ENCODE measurements around the gene SLC35B2. TPM values are rescaled to one million over a fixed set of nuclear protein-coding genes. Genes with fewer than 3 reads are reported as not detected.
A peak's percentile ranks its signal among the peaks of the same experiment; 100 is the strongest.

Gene SLC35B2
- total and polyA plus RNA-seq, 12 donors: 12.7 to 79.8 (median 55.6) TPM

DNA sequence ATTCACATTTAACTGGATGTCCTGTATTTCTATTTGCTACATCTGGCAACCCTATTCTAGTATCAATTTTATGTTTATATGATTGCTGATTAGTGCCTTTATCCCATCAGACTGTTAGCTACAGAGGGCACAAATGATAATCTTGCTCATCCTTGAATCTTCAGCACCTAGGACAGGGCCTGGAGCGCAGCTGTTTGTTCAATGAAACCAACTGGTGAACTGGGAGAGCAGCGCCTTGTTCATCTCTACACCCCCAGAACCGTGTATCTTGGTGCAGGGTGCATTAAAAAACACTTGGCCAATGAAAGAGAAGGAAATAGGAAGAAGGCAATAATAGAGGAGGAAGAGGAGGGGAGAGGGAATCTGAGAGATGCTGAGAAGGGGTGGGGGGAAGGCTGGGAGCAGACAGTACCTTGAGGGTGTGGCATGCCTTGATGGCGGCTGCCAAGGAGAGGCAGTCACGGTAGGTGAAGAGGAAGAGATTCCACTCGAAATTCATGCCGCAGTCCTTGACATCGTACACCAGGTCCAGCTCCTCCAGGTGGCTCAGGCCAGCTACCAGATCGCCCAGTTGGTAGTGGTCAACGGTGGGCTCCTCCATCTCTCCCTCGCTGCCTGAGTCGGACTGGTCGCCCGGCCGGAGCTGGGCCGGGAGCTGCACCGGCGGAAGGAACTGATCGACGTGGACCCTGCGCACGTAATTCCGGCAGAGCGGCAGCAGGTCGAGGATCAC lies 28.4 kb upstream of the SLC35B2 start:
- H3K27ac ChIP-seq: no peak overlapping the region
- no peaks in the 10 kb centered on the region for H3K9me3 ChIP-seq (replicated peaks in 1 of 3)
- no peak overlapping the region for H3K4me3 ChIP-seq
- WGBS, 4 donors: 61 to 73% (median 71%) methylated on average over 16 to 25 of the region's 25 CpGs
- no peaks in the 10 kb centered on the region for H3K36me3 ChIP-seq (replicated peaks in 1 of 2)
- H3K4me1 ChIP-seq (replicated peaks in 1 of 2): no peaks in the 10 kb centered on the region
- peak in 1 of 7 donors; percentile 28 for DNase-seq
- H3K27me3 ChIP-seq: peaks cover 21% of the 10 kb centered on the region
- TF ChIP-seq CTCF (IDR thresholded peaks at IDR 0.05) (no peak), POLR2A (IDR thresholded peaks at IDR 0.05) (no peak)
- intact Hi-C loops (cut with DNase I): no loop called here

GRCh38 chr6:44284867-44285266 lies 27.5 kb upstream of the SLC35B2 start:
- WGBS, 4 donors: 45 to 66% (median 57%) methylated on average over 4 of the region's 4 CpGs
- H3K4me1 ChIP-seq (replicated peaks in 1 of 2): no peaks in the 10 kb centered on the region
- H3K9me3 ChIP-seq (replicated peaks in 1 of 3): no peaks in the 10 kb centered on the region
- peaks cover 21% of the 10 kb centered on the region for H3K27me3 ChIP-seq
- H3K27ac ChIP-seq: no peak overlapping the region
- no peak for TF ChIP-seq CTCF (IDR thresholded peaks at IDR 0.05)
- no peak for TF ChIP-seq POLR2A (IDR thresholded peaks at IDR 0.05)
- H3K4me3 ChIP-seq: no peak overlapping the region
- no peak for DNase-seq
- no peaks in the 10 kb centered on the region for H3K36me3 ChIP-seq (replicated peaks in 1 of 2)
- intact Hi-C loops (cut with DNase I): no loop called here

GRCh38 chr6:44284121-44284520 lies 26.8 kb upstream of the SLC35B2 start:
- 37 to 52% (median 43%) methylated on average over 2 of the region's 2 CpGs for WGBS, 4 donors

More at GRCh38 chr6:44284121-44284520, 26.8 kb upstream of the SLC35B2 start:
- Histone ChIP-seq H3K27ac (no peak overlapping the region), H3K27me3 (peaks cover 17% of the 10 kb centered on the region), H3K36me3 (replicated peaks in 1 of 2) (no peaks in the 10 kb centered on the region), H3K4me1 (replicated peaks in 1 of 2) (no peaks in the 10 kb centered on the region), H3K9me3 (replicated peaks in 1 of 3) (no peaks in the 10 kb centered on the region), H3K4me3 (no peak overlapping the region)
- intact Hi-C loops (cut with DNase I): no loop called here
- DNase-seq: no peak
- TF ChIP-seq POLR2A (IDR thresholded peaks at IDR 0.05): no peak
- no peak for TF ChIP-seq CTCF (IDR thresholded peaks at IDR 0.05)
